GM08714 (cell line): ENCODE data around the gene GYS1.
A peak's percentile ranks its signal among the peaks of the same experiment; 100 is the strongest.

Source experiments
- H3K4me3 ChIP-seq: fragments of 200-500 bp; sonication (Bioruptor generic); 2 replicates; pipeline ENCODE4 v1.5.1; 2014; ENCODE audit warnings: mild to moderate bottlenecking, low read length, inconsistent platforms
- ZNF274 ChIP-seq: IDR thresholded peaks from 2 replicates; pipeline ENCODE4 v1.6.1; 2012; ENCODE audit warnings: mild to moderate bottlenecking, low read depth, low read length

Gene GYS1

GRCh38 chr19:48985711-48986110, 7.4 kb downstream of the GYS1 start:
- no peak overlapping the region for H3K4me3 ChIP-seq
- no peak for TF ChIP-seq ZNF274

GRCh38 chr19:48982280-48982679, 10.8 kb downstream of the GYS1 start:
- no peak overlapping the region for H3K4me3 ChIP-seq
- TF ChIP-seq ZNF274, result no peak

GRCh38 chr19:48977061-48977460, 16.0 kb downstream of the GYS1 start:
- H3K4me3 ChIP-seq, result no peak overlapping the region
- TF ChIP-seq ZNF274, result no peak

- H3K4me3 ChIP-seq, result no peak overlapping the region
- no peak for TF ChIP-seq ZNF274
Measured at GRCh38 chr19:48975947-48976847, 16.9 kb downstream of the GYS1 start.

- TF ChIP-seq ZNF274, result no peak
- no peak overlapping the region for H3K4me3 ChIP-seq
Measured at GRCh38 chr19:48970923-48971395, 22.1 kb downstream of the GYS1 start.

GRCh38 chr19:48970139-48970766, 22.9 kb downstream of the GYS1 start:
- no peak for TF ChIP-seq ZNF274
- H3K4me3 ChIP-seq, result no peak overlapping the region

- TF ChIP-seq ZNF274, result no peak
- H3K4me3 ChIP-seq, result no peak overlapping the region
Measured at GRCh38 chr19:48969276-48970138, 23.6 kb downstream of the GYS1 start.

GRCh38 chr19:48968813-48969218, 24.3 kb downstream of the GYS1 start:
- no peak for TF ChIP-seq ZNF274
- no peak overlapping the region for H3K4me3 ChIP-seq

GRCh38 chr19:48968179-48968661, 24.9 kb downstream of the GYS1 start:
- no peak for TF ChIP-seq ZNF274
- no peak overlapping the region for H3K4me3 ChIP-seq

GRCh38 chr19:48967346-48968178, 25.5 kb downstream of the GYS1 start:
- H3K4me3 ChIP-seq, result no peak overlapping the region
- TF ChIP-seq ZNF274, result no peak

- H3K4me3 ChIP-seq, result peak overlapping the region; percentile 78; the same call in 1 of the 2 replicates
- no peak for TF ChIP-seq ZNF274
Measured at GRCh38 chr19:48966541-48967345, 26.4 kb downstream of the GYS1 start.

GRCh38 chr19:48965806-48966540, 27.1 kb downstream of the GYS1 start:
- peak overlapping the region; percentile 78 for H3K4me3 ChIP-seq
- no peak for TF ChIP-seq ZNF274
